Neural crest cell (in vitro differentiated cells): ENCODE measurements around the gene GDF7. TPM values are rescaled to one million over a fixed set of nuclear protein-coding genes. Genes with fewer than 3 reads are reported as not detected.

Source experiments
- DNase-seq: peaks from one replicate; pipeline ENCODE4 v3.0.0; 2021; ENCODE audit warnings: low read depth, mixed read lengths, low spot score
- H3K27ac Mint-ChIP-seq: one replicate; pipeline ENCODE4 v1.8.0; 2021; ENCODE audit warnings: mild to moderate bottlenecking, mixed read lengths; ENCODE audit not compliant: unreplicated experiment
- H3K27me3 Mint-ChIP-seq: 2 replicates; pipeline ENCODE4 v1.8.0; 2021; ENCODE audit warnings: low read depth, mild to moderate bottlenecking, mixed read lengths
- H3K36me3 Mint-ChIP-seq: 2 replicates; pipeline ENCODE4 v1.8.0; 2021; ENCODE audit warnings: low read depth, mild to moderate bottlenecking, mixed read lengths
- H3K4me1 Mint-ChIP-seq: 2 replicates; pipeline ENCODE4 v1.8.0; 2021; ENCODE audit warnings: mixed read lengths
- H3K4me3 Mint-ChIP-seq: one replicate; pipeline ENCODE4 v1.8.0; 2021; ENCODE audit warnings: mild to moderate bottlenecking, mixed read lengths
- H3K9me3 Mint-ChIP-seq: 2 replicates; pipeline ENCODE4 v1.8.0; 2021; ENCODE audit warnings: mixed read lengths
- CTCF ChIP-seq: fragments of 200-600 bp; sonication (generic); conservative IDR thresholded peaks from 2 replicates; pipeline ENCODE4 v1.5.0; 2021; ENCODE audit warnings: antibody characterized with exemption, mild to moderate bottlenecking
- total RNA-seq: library from RNA; stranded (reverse); gene quantifications from 2 replicates; pipeline ENCODE4 v1.2.1, GENCODE V29; 2021

Gene GDF7
- total RNA-seq, 1 donor from 2014 or later: 0.40 TPM

- no peak for TF ChIP-seq CTCF
- Mint-ChIP-seq H3K9me3 (no peaks in the 10 kb centered on the region), H3K4me1 (no peaks in the 10 kb centered on the region), H3K27me3 (no peaks in the 10 kb centered on the region), H3K4me3 (no peak overlapping the region), H3K27ac (no peak overlapping the region), H3K36me3 (peaks cover 42% of the 10 kb centered on the region)
- no peak for DNase-seq
Observed at GRCh38 chr2:20684581-20685063, 17.7 kb downstream of the GDF7 start.

GRCh38 chr2:20687260-20687832 is 20.4 kb downstream of the GDF7 start:
- H3K9me3 Mint-ChIP-seq: no peaks in the 10 kb centered on the region
- H3K27ac Mint-ChIP-seq: no peak overlapping the region
- no peak overlapping the region for H3K4me3 Mint-ChIP-seq

GRCh38 chr2:20689428-20690264 is 22.7 kb downstream of the GDF7 start:
- DNase-seq: no peak
- Mint-ChIP-seq H3K27ac (no peak overlapping the region), H3K27me3 (no peaks in the 10 kb centered on the region), H3K4me3 (no peak overlapping the region), H3K36me3 (peaks cover 27% of the 10 kb centered on the region), H3K4me1 (peaks cover 5% of the 10 kb centered on the region), H3K9me3 (no peaks in the 10 kb centered on the region)
- TF ChIP-seq CTCF: no peak

More at GRCh38 chr2:20687260-20687832, 20.4 kb downstream of the GDF7 start:
- Mint-ChIP-seq H3K36me3 (peaks cover 36% of the 10 kb centered on the region), H3K4me1 (peaks cover 5% of the 10 kb centered on the region), H3K27me3 (no peaks in the 10 kb centered on the region)
- TF ChIP-seq CTCF: no peak
- DNase-seq: no peak

- Mint-ChIP-seq H3K4me1 (peaks cover 5% of the 10 kb centered on the region), H3K9me3 (no peaks in the 10 kb centered on the region), H3K36me3 (peaks cover 21% of the 10 kb centered on the region), H3K4me3 (no peak overlapping the region), H3K27me3 (no peaks in the 10 kb centered on the region), H3K27ac (no peak overlapping the region)
- TF ChIP-seq CTCF: no peak
- no peak for DNase-seq
Observed at GRCh38 chr2:20691076-20691734, 24.3 kb downstream of the GDF7 start.

- Mint-ChIP-seq H3K27ac (no peak overlapping the region), H3K4me3 (no peak overlapping the region), H3K27me3 (no peaks in the 10 kb centered on the region), H3K36me3 (peaks cover 17% of the 10 kb centered on the region), H3K4me1 (peaks cover 5% of the 10 kb centered on the region), H3K9me3 (no peaks in the 10 kb centered on the region)
- DNase-seq: no peak
- TF ChIP-seq CTCF: no peak
Observed at GRCh38 chr2:20692081-20692480, 25.1 kb downstream of the GDF7 start.
